ENCODE results near the gene F13A1. TPM values are rescaled to one million over a fixed set of nuclear protein-coding genes. Genes with fewer than 3 reads are reported as not detected.

F13A1 gene
- total and polyA plus RNA-seq, 2 experiments from 2014 or later, result not detected

- Histone ChIP-seq H3K9me3 (ENCODE audit: low read depth) (no peaks in the 10 kb centered on the region), H3K4me3 (no peak overlapping the region), H4K20me1 (ENCODE audit: insufficient read depth) (no peaks in the 10 kb centered on the region), H3K9ac (no peak overlapping the region), H3K27ac (no peak overlapping the region), H2AFZ (no peak overlapping the region), H3K4me2 (ENCODE audit: unreplicated experiment) (no peak overlapping the region), H3K79me2 (ENCODE audit: insufficient read depth) (no peaks in the 10 kb centered on the region), H3K27me3 (replicated peaks; ENCODE audit: insufficient read depth) (no peaks in the 10 kb centered on the region), H3K4me1 (ENCODE audit: insufficient read depth) (no peaks in the 10 kb centered on the region), H3K9me2 (ENCODE audit: insufficient read depth) (no peaks in the 10 kb centered on the region), H3K36me3 (ENCODE audit: low read depth) (no peaks in the 10 kb centered on the region), H3F3A (ENCODE audit: insufficient read depth) (no peaks in the 10 kb centered on the region)
- WGBS, 2 experiments (ENCODE audit: low coverage in 1 of 2, low lambda C conversion rate in 2 of 2, missing lambda C conversion rate in 2 of 2), result 13 to 15% methylated on average over 2 to 3 of the region's 3 CpGs
- TF ChIP-seq EZH2 (IDR thresholded peaks at IDR 0.05; ENCODE audit: insufficient read depth, poor library complexity, severe bottlenecking) (no peak), EZH2phosphoT487 (IDR thresholded peaks at IDR 0.05; ENCODE audit: insufficient read depth, low read depth) (no peak)
- no peak for DNase-seq
- in situ Hi-C loops (cut with MboI), result no loop called here
These were observed 196.7 kb downstream of the F13A1 start for GRCh38 chr6:6123803-6124202.

DNA sequence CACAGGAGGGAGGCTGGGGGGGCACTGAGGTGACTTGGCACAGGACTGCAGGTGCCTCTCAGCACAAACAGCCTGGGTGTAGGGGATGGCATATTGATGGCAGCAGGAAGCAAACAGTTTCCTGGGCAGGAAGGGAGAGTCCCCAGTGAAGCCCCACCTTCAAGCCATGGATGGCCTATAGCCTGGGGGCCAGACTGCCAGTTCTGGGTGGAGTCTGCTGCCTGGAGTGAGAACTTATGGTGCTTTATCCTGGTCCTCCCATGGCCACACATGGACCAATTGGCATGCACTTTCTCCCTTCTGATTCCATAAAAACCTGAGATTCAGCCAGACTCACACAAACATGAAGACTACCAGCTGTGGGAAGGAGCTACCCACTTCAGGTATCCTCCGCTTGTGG lies 198.5 kb downstream of the F13A1 start:
- no peaks in the 10 kb centered on the region for H4K20me1 ChIP-seq (ENCODE audit: insufficient read depth)
- 79 to 85% methylated on average over 1 of the region's 1 CpG for WGBS, 2 experiments (ENCODE audit: low coverage in 1 of 2, low lambda C conversion rate in 2 of 2, missing lambda C conversion rate in 2 of 2)
- in situ Hi-C loops (cut with MboI), result no loop called here

DNA sequence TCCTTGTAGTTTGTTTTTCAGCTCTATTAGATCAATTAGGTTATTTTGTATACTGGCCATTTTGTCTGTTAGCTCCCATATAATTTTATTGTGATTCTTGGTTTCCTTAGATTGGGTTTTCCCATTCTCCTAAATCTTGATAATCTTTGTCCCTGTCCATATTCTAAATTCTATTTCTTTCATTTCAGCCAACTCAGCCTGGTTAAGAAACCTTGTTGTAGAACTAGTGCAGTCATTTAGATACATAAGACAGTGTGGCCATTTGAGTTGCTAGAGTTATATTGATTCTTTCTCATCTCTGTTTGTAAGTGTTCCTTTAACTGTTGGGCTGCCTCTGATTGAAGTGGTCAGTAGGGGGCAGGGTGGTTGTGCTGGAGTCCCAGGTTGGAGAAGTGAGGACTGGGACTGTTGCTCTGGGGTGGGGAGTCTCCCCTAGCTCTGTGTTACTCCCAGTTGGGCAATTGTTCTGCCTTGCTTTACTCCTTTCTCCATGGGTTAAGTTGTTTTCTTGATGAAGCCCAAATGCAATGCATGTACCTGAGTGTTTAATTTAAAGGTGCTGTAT lies 214.9 kb downstream of the F13A1 start:
- H3K27me3 ChIP-seq (replicated peaks; ENCODE audit: insufficient read depth), result no peaks in the 10 kb centered on the region
- no peaks in the 10 kb centered on the region for H3K9me3 ChIP-seq (ENCODE audit: low read depth)
- H3K4me1 ChIP-seq (ENCODE audit: insufficient read depth), result no peaks in the 10 kb centered on the region
- H3K4me3 ChIP-seq, result no peak overlapping the region
- H3F3A ChIP-seq (ENCODE audit: insufficient read depth), result no peaks in the 10 kb centered on the region
- no peak overlapping the region for H3K27ac ChIP-seq
- no peak overlapping the region for H3K4me2 ChIP-seq (ENCODE audit: unreplicated experiment)
- H4K20me1 ChIP-seq (ENCODE audit: insufficient read depth), result no peaks in the 10 kb centered on the region
- DNase-seq, result no peak
- in situ Hi-C loops (cut with MboI), result no loop called here
- no peak for TF ChIP-seq EZH2 (IDR thresholded peaks at IDR 0.05; ENCODE audit: insufficient read depth, poor library complexity, severe bottlenecking)
- TF ChIP-seq EZH2phosphoT487 (IDR thresholded peaks at IDR 0.05; ENCODE audit: insufficient read depth, low read depth), result no peak
- no peak overlapping the region for H2AFZ ChIP-seq
- H3K9me2 ChIP-seq (ENCODE audit: insufficient read depth), result no peaks in the 10 kb centered on the region
- no peaks in the 10 kb centered on the region for H3K79me2 ChIP-seq (ENCODE audit: insufficient read depth)
- H3K36me3 ChIP-seq (ENCODE audit: low read depth), result no peaks in the 10 kb centered on the region
- H3K9ac ChIP-seq, result no peak overlapping the region

More for the DNA sequence above, 198.5 kb downstream of the F13A1 start:
- no peak overlapping the region for H3K4me2 ChIP-seq (ENCODE audit: unreplicated experiment)
- H3K79me2 ChIP-seq (ENCODE audit: insufficient read depth), result no peaks in the 10 kb centered on the region
- H3K9me3 ChIP-seq (ENCODE audit: low read depth), result no peaks in the 10 kb centered on the region
- TF ChIP-seq EZH2 (IDR thresholded peaks at IDR 0.05; ENCODE audit: insufficient read depth, poor library complexity, severe bottlenecking), result no peak
- TF ChIP-seq EZH2phosphoT487 (IDR thresholded peaks at IDR 0.05; ENCODE audit: insufficient read depth, low read depth), result no peak
- no peak overlapping the region for H3K4me3 ChIP-seq
- H3K27me3 ChIP-seq (replicated peaks; ENCODE audit: insufficient read depth), result no peaks in the 10 kb centered on the region
- no peak overlapping the region for H3K27ac ChIP-seq
- no peaks in the 10 kb centered on the region for H3K36me3 ChIP-seq (ENCODE audit: low read depth)
- H3F3A ChIP-seq (ENCODE audit: insufficient read depth), result no peaks in the 10 kb centered on the region
- H2AFZ ChIP-seq, result no peak overlapping the region
- H3K9ac ChIP-seq, result no peak overlapping the region
- no peaks in the 10 kb centered on the region for H3K4me1 ChIP-seq (ENCODE audit: insufficient read depth)
- DNase-seq, result no peak
- H3K9me2 ChIP-seq (ENCODE audit: insufficient read depth), result no peaks in the 10 kb centered on the region

Small RNA genes lying within 50 kb of the gene (microRNA-seq; reads per million reads assigned to microRNA genes)
- gene MIR5683 (ENCODE audit: borderline number of aligned reads) (not detected), gene MIR7853 (ENCODE audit: borderline number of aligned reads) (not detected)

Small RNA genes lying within 50 kb of the gene (small RNA-seq; reads per million reads assigned to genes)
- gene MIR7853 (ENCODE audit: low read depth, low replicate concordance), result not detected
